EH (cell line): Measurements from ENCODE around the gene PIBF1.
"Not testable (repeated sequence)": the region's sequence is repeated elsewhere in the genome, so short reads cannot be mapped to it uniquely, and the experiment has no call there.

Source experiments
- DNase-seq: peaks from one replicate; pipeline ENCODE4 v3.0.0-alpha.2; 2015; ENCODE audit warnings: low read depth

Gene PIBF1

GRCh38 chr13:73018336-73018735 is 236.4 kb downstream of the PIBF1 start:
- DNase-seq: peak; percentile 34

GRCh38 chr13:73025217-73026012 is 243.5 kb downstream of the PIBF1 start:
- peak; percentile 3 for DNase-seq

GRCh38 chr13:73034901-73035300 is 253.0 kb downstream of the PIBF1 start:
- no peak for DNase-seq

GRCh38 chr13:73035660-73036059 is 253.7 kb downstream of the PIBF1 start:
- peak; percentile 12 for DNase-seq

GRCh38 chr13:73036566-73036965 is 254.6 kb downstream of the PIBF1 start:
- DNase-seq: no peak

- no peak for DNase-seq
These were observed 256.1 kb downstream of the PIBF1 start for GRCh38 chr13:73038064-73038463.

GRCh38 chr13:73039201-73040108 is 257.5 kb downstream of the PIBF1 start:
- no peak for DNase-seq

- DNase-seq: no peak
These were observed 258.6 kb downstream of the PIBF1 start for GRCh38 chr13:73040484-73040883.

GRCh38 chr13:73040968-73041596 is 259.1 kb downstream of the PIBF1 start:
- DNase-seq: no peak

- DNase-seq: no peak
These were observed 263.1 kb downstream of the PIBF1 start for GRCh38 chr13:73045031-73045430.

- DNase-seq: not testable (repeated sequence)
These were observed 266.7 kb downstream of the PIBF1 start for GRCh38 chr13:73048615-73049014.

- no peak for DNase-seq
These were observed 272.8 kb downstream of the PIBF1 start for GRCh38 chr13:73054712-73055111.

- DNase-seq: peak; percentile 84
These were observed 274.1 kb downstream of the PIBF1 start for GRCh38 chr13:73055813-73056564.

- no peak for DNase-seq
These were observed 274.6 kb downstream of the PIBF1 start for GRCh38 chr13:73056565-73056962.

- DNase-seq: no peak
These were observed 275.5 kb downstream of the PIBF1 start for GRCh38 chr13:73057284-73058063.

- DNase-seq: no peak
These were observed 276.1 kb downstream of the PIBF1 start for GRCh38 chr13:73058064-73058313.

GRCh38 chr13:73058432-73058735 is 276.5 kb downstream of the PIBF1 start:
- no peak for DNase-seq

- peak; percentile 93 for DNase-seq
These were observed 277.0 kb downstream of the PIBF1 start, which contains the start of gene KLF5 for GRCh38 chr13:73058736-73059459. KLF5 (plus strand) TSS chr13:73059005; CDS start chr13:73059328, 323 bp downstream.

- DNase-seq: peak; percentile 45
These were observed 277.7 kb downstream of the PIBF1 start for GRCh38 chr13:73059460-73060250.
